Lower leg skin (tissue), 4 donors: ENCODE results near the gene CCKAR. TPM values are rescaled to one million over a fixed set of nuclear protein-coding genes. Genes with fewer than 3 reads are reported as not detected.

Experiments
- DNase-seq, 2 donors: peaks; one replicate each; pipeline ENCODE4 v3.0.0-alpha.2; 2019; ENCODE audit warnings: low spot score in 2 of 2
- H3K4me3 ChIP-seq: fragments of 200-600 bp; sonication (generic); 2 replicates; pipeline ENCODE4 v1.5.1; 2017; ENCODE audit warnings: mild to moderate bottlenecking, low read depth; ENCODE audit not compliant: poor library complexity, severe bottlenecking
- POLR2A ChIP-seq, 2 donors: fragments of 450-650 bp; IDR thresholded peaks; one replicate each; pipeline ENCODE4 v1.6.1; 2016 to 2017; ENCODE audit warnings: antibody characterized with exemption in 2 of 2, mild to moderate bottlenecking in 1 of 2, moderate library complexity in 1 of 2
- WGBS, 2 donors: methylation state at CpG; one replicate each; pipeline ENCODE4 v1.1.5; 2018; 5-methylcytosine and 5-hydroxymethylcytosine counted together
- intact Hi-C: fragments of 100-400 bp; cut with DNase I; formaldehyde crosslinking; loops from one replicate; pipeline ENCODE4 v1.15.0; 2023; ENCODE audit warnings: low total_unique reads
- total RNA-seq, 4 donors: library from RNA; depleted of rRNA; stranded (reverse); fragments of >200 nt; gene quantifications; one replicate each; pipeline ENCODE4 v1.1.0, GENCODE V29; 2016
- TF ChIP-seq, protein P1 (sequence below), 3 donors: fragments of 450-650 bp; IDR thresholded peaks; one replicate each; pipeline ENCODE4 v1.5.1; 2016; ENCODE audit warnings: antibody characterized with exemption in 3 of 3, mild to moderate bottlenecking in 3 of 3, moderate library complexity in 2 of 3

The CCKAR gene
- total RNA-seq, 4 donors from 2014 or later, result not detected

DNA sequence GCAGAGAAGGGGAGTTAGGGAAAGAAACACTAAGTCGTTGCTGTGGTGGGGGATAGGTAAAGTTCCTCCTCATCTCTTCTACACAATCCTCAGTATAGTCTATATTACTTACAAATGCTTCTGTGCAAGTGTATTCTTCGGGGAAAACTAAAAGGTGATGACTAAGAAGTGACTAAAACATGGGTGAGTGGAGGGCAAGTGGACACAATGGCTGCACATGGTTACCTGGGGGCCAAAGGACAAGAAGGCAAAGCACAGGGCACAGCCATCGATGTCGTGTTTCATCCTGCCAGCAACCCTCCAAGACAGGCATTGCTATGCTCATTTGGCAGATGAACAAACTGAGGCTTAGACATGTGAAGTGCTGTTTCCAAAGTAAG is 35.5 kb upstream of the CCKAR start:
- WGBS, 2 donors, result 89 to 91% methylated on average over 4 of the region's 4 CpGs

DNA sequence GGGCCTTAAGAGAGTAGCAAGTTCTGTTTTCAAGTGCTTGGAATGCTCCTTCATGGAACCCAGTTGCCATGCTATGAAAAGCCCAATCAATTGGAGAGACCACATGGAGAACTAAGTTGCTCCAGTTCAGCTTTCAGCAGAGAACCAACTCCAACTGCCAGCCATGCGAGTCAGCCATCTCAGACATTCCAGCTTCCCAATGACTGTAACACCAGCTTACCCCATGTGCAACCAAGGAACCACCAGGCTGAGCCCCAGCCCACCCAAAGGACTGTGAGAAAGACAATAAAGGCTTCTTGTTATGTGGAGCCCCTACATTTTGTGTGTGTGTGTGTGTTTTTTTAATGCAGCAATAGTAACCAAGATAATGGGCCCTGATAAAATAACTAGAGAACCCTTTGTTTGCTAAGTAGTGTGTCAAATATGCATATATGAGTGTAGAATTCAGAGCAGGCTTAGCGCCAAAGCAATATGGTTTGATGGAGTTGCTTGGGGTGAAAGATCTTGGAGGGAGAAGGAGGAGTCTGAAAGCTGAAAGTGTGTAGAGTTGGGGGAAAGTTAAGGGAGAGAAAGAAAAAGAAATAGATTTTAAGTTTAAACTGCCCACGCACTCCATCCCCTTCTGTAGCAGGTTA is 35.0 kb upstream of the CCKAR start:
- WGBS, 2 donors, result 96 to 97% methylated on average over 3 of the region's 3 CpGs
- DNase-seq, result no peak
- H3K4me3 ChIP-seq, result no peak overlapping the region
- intact Hi-C loops, result no loop called here
- no peak for TF ChIP-seq POLR2A (IDR thresholded peaks at IDR 0.05)

More for the DNA sequence above, 35.5 kb upstream of the CCKAR start:
- intact Hi-C loops, result no loop called here
- no peak for DNase-seq
- no peak overlapping the region for H3K4me3 ChIP-seq
- no peak for TF ChIP-seq POLR2A (IDR thresholded peaks at IDR 0.05)
- TF ChIP-seq, protein P1, sequence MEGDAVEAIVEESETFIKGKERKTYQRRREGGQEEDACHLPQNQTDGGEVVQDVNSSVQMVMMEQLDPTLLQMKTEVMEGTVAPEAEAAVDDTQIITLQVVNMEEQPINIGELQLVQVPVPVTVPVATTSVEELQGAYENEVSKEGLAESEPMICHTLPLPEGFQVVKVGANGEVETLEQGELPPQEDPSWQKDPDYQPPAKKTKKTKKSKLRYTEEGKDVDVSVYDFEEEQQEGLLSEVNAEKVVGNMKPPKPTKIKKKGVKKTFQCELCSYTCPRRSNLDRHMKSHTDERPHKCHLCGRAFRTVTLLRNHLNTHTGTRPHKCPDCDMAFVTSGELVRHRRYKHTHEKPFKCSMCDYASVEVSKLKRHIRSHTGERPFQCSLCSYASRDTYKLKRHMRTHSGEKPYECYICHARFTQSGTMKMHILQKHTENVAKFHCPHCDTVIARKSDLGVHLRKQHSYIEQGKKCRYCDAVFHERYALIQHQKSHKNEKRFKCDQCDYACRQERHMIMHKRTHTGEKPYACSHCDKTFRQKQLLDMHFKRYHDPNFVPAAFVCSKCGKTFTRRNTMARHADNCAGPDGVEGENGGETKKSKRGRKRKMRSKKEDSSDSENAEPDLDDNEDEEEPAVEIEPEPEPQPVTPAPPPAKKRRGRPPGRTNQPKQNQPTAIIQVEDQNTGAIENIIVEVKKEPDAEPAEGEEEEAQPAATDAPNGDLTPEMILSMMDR (IDR thresholded peaks at IDR 0.05), result no peak

DNA sequence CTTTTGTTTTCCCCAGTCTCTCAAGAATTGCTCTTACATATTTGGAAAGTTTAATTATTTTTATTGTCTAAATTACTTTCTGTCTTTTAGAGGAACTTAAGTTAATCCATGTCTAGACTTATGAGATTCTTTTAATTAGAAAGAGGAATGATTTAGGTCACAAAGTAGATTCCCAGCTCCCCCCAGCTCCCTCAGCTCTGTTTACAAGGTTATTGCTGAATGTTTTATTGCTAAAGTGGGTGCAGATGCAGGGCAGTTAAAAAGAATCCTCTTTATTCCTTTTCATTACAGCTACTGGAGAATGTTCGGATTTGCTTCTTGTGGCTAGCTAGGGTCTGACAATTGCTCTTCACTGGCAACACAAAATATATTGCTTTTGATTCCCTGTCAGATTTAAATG is 33.7 kb upstream of the CCKAR start:
- TF ChIP-seq, protein P1 (IDR thresholded peaks at IDR 0.05), result no peak
- TF ChIP-seq POLR2A (IDR thresholded peaks at IDR 0.05), result no peak
- no peak for DNase-seq
- WGBS, 2 donors, result 67 to 68% methylated on average over 1 of the region's 1 CpG
- no peak overlapping the region for H3K4me3 ChIP-seq
- intact Hi-C loops, result no loop called here

GRCh38 chr4:26522478-26522877 is 32.2 kb upstream of the CCKAR start:
- 24 to 39% methylated on average over 3 of the region's 3 CpGs for WGBS, 2 donors
- TF ChIP-seq, protein P1 (IDR thresholded peaks at IDR 0.05), result no peak
- no peak for TF ChIP-seq POLR2A (IDR thresholded peaks at IDR 0.05)
- intact Hi-C loops, result no loop called here
- no peak for DNase-seq
- H3K4me3 ChIP-seq, result no peak overlapping the region

DNA sequence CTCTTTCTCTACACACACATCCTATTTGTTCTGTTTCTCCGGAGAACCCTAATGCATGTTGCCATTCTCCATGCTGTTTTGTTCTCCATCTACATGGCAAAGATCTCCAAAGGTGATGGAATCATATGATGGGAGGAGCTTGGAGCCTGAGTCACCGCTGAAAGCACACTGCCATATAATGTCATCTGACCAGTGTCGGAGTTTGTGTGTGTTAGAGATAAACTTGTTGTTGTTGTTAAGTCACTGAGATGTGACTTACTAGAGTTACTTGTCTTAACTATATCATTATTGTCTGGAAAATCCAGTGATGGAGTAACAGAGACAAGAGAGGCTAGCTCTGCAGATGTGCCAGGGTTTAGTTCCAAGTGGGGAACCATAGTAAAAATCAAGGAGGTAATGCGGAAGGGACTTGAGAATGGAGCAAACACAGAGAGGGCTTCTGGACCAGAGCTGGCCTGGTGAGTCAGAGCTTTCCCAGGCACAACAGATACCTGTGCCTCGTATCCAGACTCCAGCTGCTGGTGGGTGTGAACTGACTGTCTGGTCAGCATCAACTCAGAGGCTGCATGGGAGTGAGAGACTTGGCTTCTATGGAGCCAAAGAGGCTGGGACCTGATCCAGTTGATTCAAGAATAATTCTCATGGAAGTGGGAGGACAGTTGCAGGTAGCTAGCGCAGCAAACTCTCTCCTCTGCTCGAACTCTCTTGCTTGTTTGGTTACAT is 30.6 kb upstream of the CCKAR start:
- no peak for DNase-seq
- 84% methylated on average over 7 of the region's 7 CpGs for WGBS, 2 donors

GRCh38 chr4:26515936-26516335 is 25.7 kb upstream of the CCKAR start:
- H3K4me3 ChIP-seq, result no peak overlapping the region
- WGBS, 2 donors, result 61 to 67% methylated on average over 2 of the region's 2 CpGs
- intact Hi-C loops, result no loop called here
- TF ChIP-seq, protein P1 (IDR thresholded peaks at IDR 0.05), result no peak
- no peak for TF ChIP-seq POLR2A (IDR thresholded peaks at IDR 0.05)
- no peak for DNase-seq

More for the DNA sequence above, 30.6 kb upstream of the CCKAR start:
- no peak overlapping the region for H3K4me3 ChIP-seq
- TF ChIP-seq, protein P1 (IDR thresholded peaks at IDR 0.05), result no peak
- intact Hi-C loops, result no loop called here
